Transverse colon (tissue), 4 donors: Measurements from ENCODE around the gene RASEF. TPM values are rescaled to one million over a fixed set of nuclear protein-coding genes. Genes with fewer than 3 reads are reported as not detected.

Source experiments
- DNase-seq: peaks from one replicate; pipeline ENCODE4 v3.0.0-alpha.2; 2019
- H3K27ac ChIP-seq, 4 donors: fragments of 200-600 bp; sonication (generic); 2 replicates each; pipeline ENCODE4 v1.5.1; 2016 to 2018; ENCODE audit warnings: inconsistent platforms in 4 of 4
- H3K27me3 ChIP-seq: fragments of 200-600 bp; sonication (generic); 2 replicates; pipeline ENCODE4 v1.5.1; 2017; ENCODE audit warnings: inconsistent platforms
- H3K36me3 ChIP-seq, 4 donors: fragments of 200-600 bp; sonication (generic); 2 replicates each; pipeline ENCODE4 v1.5.1; 2017 to 2019; ENCODE audit warnings: inconsistent platforms in 4 of 4
- H3K4me1 ChIP-seq, 4 donors: fragments of 200-600 bp; sonication (generic); 2 replicates each; pipeline ENCODE4 v1.5.1; 2017 to 2020; ENCODE audit warnings: inconsistent platforms in 4 of 4
- H3K4me3 ChIP-seq, 4 donors: fragments of 200-600 bp; sonication (generic); 1 replicate in 1 of 4; 2 replicates in 3 of 4; pipeline versions ENCODE4 v1.5.1 to v1.6.1; 2017 to 2019; ENCODE audit warnings: inconsistent platforms in 4 of 4
- H3K9me3 ChIP-seq, 2 donors: fragments of 200-600 bp; sonication (generic); 2 replicates each; pipeline ENCODE4 v1.5.1; 2017 to 2019; ENCODE audit warnings: inconsistent platforms in 2 of 2
- CTCF ChIP-seq, 5 experiments: fragments of 200-600 bp in 3 of 5; fragments of 450-650 bp in 2 of 5; sonication (generic) in 3 of 5; IDR thresholded peaks; 1 replicate in 2 of 5; 2 replicates in 3 of 5; pipeline ENCODE4 v1.5.1; 2016 to 2017; ENCODE audit warnings: antibody characterized with exemption in 5 of 5, inconsistent platforms in 3 of 5, mild to moderate bottlenecking in 2 of 5, moderate library complexity in 1 of 5
- EP300 ChIP-seq: sonication (generic); formaldehyde crosslinking; IDR thresholded peaks from one replicate; pipeline ENCODE4 v1.6.1; 2017; ENCODE audit warnings: antibody characterized with exemption, low read depth
- POLR2A ChIP-seq: fragments of 450-650 bp; IDR thresholded peaks from one replicate; pipeline ENCODE4 v1.6.1; 2016; ENCODE audit warnings: antibody characterized with exemption, mild to moderate bottlenecking, moderate library complexity
- POLR2AphosphoS5 ChIP-seq, 3 donors: sonication (generic); formaldehyde crosslinking; IDR thresholded peaks; one replicate each; pipeline ENCODE4 v1.6.1; 2016; ENCODE audit warnings: antibody characterized with exemption in 3 of 3
- WGBS, 2 donors: methylation state at CpG; one replicate each; pipeline ENCODE4 v1.1.5; 2018; ENCODE audit warnings: low coverage in 1 of 2; 5-methylcytosine and 5-hydroxymethylcytosine counted together
- in situ Hi-C, 4 donors: fragments of 200-750 bp; cut with MboI; loops; one replicate each; pipeline versions ENCODE4 v1.15.0 to v1.15.1; 2017; ENCODE audit warnings: low sequenced_read_pairs in 3 of 4, low pct_ligation_motif_present in 1 of 4, low pct_unique_long_range_greater_than_20kb in 1 of 4
- intact Hi-C: fragments of 100-400 bp; cut with DNase I; formaldehyde crosslinking; loops from one replicate; pipeline ENCODE4 v1.15.1; 2023; ENCODE audit warnings: low total_unique reads
- total RNA-seq, 4 donors: library from RNA; depleted of rRNA; stranded (reverse); fragments of >200 nt; gene quantifications; one replicate each; pipeline ENCODE4 v1.1.0, GENCODE V29; 2016

Gene RASEF
- total RNA-seq, 4 donors from 2014 or later, result 69.9 to 189 (median 105) TPM

- in situ Hi-C loops, result no loop called here
- intact Hi-C loops, result no loop called here
Measured at GRCh38 chr9:82997476-82998140, 65.3 kb downstream of the RASEF start.

DNA sequence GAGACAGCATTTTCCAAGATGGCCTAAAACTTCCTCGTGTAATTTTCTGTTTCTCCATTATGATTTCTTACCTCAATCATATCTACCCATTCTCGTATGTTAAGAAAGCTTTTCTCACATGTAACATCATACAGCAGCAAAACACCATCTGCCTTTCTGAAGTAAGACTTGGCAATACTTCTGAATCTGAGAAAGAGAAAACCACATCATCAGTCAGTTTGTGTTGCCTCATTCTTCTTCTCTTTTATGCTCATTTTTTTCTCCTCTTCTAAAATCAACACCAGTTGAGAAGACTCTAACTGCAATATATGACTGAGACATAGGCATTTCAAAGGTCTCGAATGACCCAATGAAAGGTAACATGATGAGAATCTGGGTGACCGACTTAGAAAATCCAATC, 66.0 kb downstream of the RASEF start:
- no peaks in the 10 kb centered on the region for H3K36me3 ChIP-seq
- H3K9me3 ChIP-seq, result no peaks in the 10 kb centered on the region
- H3K27ac ChIP-seq, result no peak overlapping the region
- TF ChIP-seq POLR2A, result no peak
- no peak for TF ChIP-seq CTCF (IDR thresholded peaks at IDR 0.05)
- no peak for TF ChIP-seq POLR2AphosphoS5 (IDR thresholded peaks at IDR 0.05)
- no peak for TF ChIP-seq EP300
- DNase-seq, result no peak
- intact Hi-C loops, result no loop called here
- in situ Hi-C loops, result no loop called here
- H3K4me1 ChIP-seq, result peaks cover 0 to 7% (median 1%) of the 10 kb centered on the region in 4 donors
- 92 to 96% methylated on average over 4 of the region's 4 CpGs for WGBS, 2 donors
- H3K4me3 ChIP-seq, result no peak overlapping the region
- H3K27me3 ChIP-seq, result no peaks in the 10 kb centered on the region

More at GRCh38 chr9:82997476-82998140, 65.3 kb downstream of the RASEF start:
- H3K27ac ChIP-seq, result no peak overlapping the region
- 95 to 100% methylated on average over 4 to 6 of the region's 6 CpGs for WGBS, 2 donors
- H3K4me1 ChIP-seq, result peaks cover 0 to 3% (median under 1%) of the 10 kb centered on the region in 4 donors
- no peak for DNase-seq
- no peaks in the 10 kb centered on the region for H3K27me3 ChIP-seq
- no peaks in the 10 kb centered on the region for H3K36me3 ChIP-seq
- TF ChIP-seq POLR2A, result no peak
- TF ChIP-seq CTCF (IDR thresholded peaks at IDR 0.05), result no peak
- TF ChIP-seq EP300, result no peak
- no peak for TF ChIP-seq POLR2AphosphoS5 (IDR thresholded peaks at IDR 0.05)
- H3K9me3 ChIP-seq, result no peaks in the 10 kb centered on the region
- H3K4me3 ChIP-seq, result no peak overlapping the region

DNA sequence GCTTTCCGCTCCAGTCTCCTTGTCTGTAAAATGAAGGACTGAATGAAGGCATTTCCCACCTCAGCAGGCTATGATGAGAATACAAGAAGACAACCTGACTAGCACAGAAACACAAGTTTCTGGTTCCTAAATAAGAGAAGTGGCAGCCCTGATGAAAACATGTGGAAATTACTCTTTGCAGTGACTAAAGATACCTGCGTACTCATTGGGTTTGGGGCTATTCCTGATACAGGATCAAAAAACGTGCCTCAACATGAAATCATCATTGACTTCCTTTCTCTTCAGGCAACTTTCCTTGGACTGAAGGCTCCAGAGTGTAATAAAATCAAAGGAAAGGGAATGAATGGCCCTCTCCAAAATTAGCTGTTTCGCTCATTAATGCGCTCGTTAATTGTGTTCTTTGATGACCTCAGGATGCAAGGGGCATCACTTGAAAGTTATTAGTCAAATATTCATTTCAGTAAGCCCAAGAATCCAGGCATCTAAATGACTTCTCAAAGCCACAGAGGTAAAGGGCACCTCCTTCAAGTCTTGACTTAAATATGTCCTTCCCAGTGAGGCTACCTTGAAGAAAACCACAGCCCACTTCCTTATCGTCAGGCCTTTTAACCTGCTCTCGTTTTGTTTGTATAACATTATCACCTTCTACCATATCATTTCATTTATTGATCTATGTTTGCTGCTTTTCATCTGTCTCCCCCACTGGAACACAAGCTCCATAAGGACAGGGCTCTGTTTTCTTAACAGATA, 68.9 kb downstream of the RASEF start:
- TF ChIP-seq POLR2AphosphoS5 (IDR thresholded peaks at IDR 0.05) (no peak), EP300 (no peak), CTCF (IDR thresholded peaks at IDR 0.05) (no peak), POLR2A (no peak)
- intact Hi-C loops (no loop called here), in situ Hi-C loops (no loop called here)
- H3K9me3 ChIP-seq, result no peaks in the 10 kb centered on the region
- no peak overlapping the region for H3K4me3 ChIP-seq
- no peak overlapping the region for H3K27ac ChIP-seq
- 82 to 83% methylated on average over 5 to 8 of the region's 8 CpGs for WGBS, 2 donors
- H3K27me3 ChIP-seq, result no peaks in the 10 kb centered on the region
- H3K36me3 ChIP-seq, result no peaks in the 10 kb centered on the region
- H3K4me1 ChIP-seq, result peaks cover 0 to 8% (median 3%) of the 10 kb centered on the region in 4 donors
- no peak for DNase-seq

DNA sequence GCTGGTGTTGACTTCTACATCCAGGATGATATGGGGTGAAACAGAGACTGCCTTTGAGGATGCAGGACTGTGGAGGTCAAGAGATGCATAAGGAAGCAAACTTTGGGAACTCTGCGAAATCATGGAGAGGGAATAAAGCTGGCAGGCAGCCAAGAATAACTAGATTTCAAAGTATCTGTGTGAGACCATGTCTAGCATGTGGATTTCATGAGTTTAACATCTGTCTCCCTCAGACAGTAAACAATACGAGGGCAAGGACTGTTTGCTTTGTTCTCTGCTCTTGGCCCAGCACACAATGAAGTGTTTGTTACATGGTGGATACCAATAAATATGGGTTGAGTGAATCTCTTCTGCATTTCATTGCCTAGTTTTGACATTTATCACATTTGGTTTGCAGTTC, 71.3 kb downstream of the RASEF start:
- peak in 1 of 3 donors; percentile 19 for TF ChIP-seq POLR2AphosphoS5 (IDR thresholded peaks at IDR 0.05)
- no peak for TF ChIP-seq CTCF (IDR thresholded peaks at IDR 0.05)
- TF ChIP-seq POLR2A, result no peak
- no peak for TF ChIP-seq EP300
- in situ Hi-C loops, result no loop called here
- Histone ChIP-seq H3K36me3 (no peaks in the 10 kb centered on the region), H3K27ac (peak overlapping the region in 1 of 4 donors; percentile 22), H3K9me3 (no peaks in the 10 kb centered on the region), H3K4me3 (no peak overlapping the region), H3K4me1 (peaks cover 5 to 29% (median 9%) of the 10 kb centered on the region in 4 donors), H3K27me3 (no peaks in the 10 kb centered on the region)
- DNase-seq, result no peak
- WGBS, 2 donors, result 30 to 50% methylated on average over 2 of the region's 2 CpGs
- intact Hi-C loops, result no loop called here
